H9 (cell line): ENCODE results near the gene IRF2BP1. TPM values are rescaled to one million over a fixed set of nuclear protein-coding genes. Genes with fewer than 3 reads are reported as not detected.

Experiments used
- DNase-seq: peaks from one replicate; pipeline ENCODE4 v3.0.0-alpha.2; 2017
- H2AFZ ChIP-seq: one replicate; pipeline ENCODE4 v1.6.1; 2013; ENCODE audit warnings: mild to moderate bottlenecking, low read length, control low read depth, moderate library complexity
- H2AK5ac ChIP-seq: 2 replicates; pipeline ENCODE4 v1.6.1; 2013; ENCODE audit warnings: low read length, control low read depth, mixed read lengths; ENCODE audit not compliant: insufficient read length
- H2BK120ac ChIP-seq: one replicate; pipeline ENCODE4 v1.6.1; 2013; ENCODE audit warnings: low read depth, mild to moderate bottlenecking, low read length, control low read depth, inconsistent platforms; ENCODE audit not compliant: poor library complexity, severe bottlenecking
- H2BK12ac ChIP-seq: 2 replicates; pipeline ENCODE4 v1.6.1; 2013; ENCODE audit warnings: low read length, control low read depth, mixed read lengths, low read depth; ENCODE audit not compliant: insufficient read length
- H2BK15ac ChIP-seq: 2 replicates; pipeline ENCODE4 v1.6.1; 2013; ENCODE audit warnings: low read depth, low read length, control low read depth
- H2BK20ac ChIP-seq: one replicate; pipeline ENCODE4 v1.6.1; 2013; ENCODE audit warnings: low read depth, mild to moderate bottlenecking, low read length, control low read depth, inconsistent platforms; ENCODE audit not compliant: poor library complexity, severe bottlenecking
- H2BK5ac ChIP-seq: 2 replicates; pipeline ENCODE4 v1.6.1; 2013; ENCODE audit warnings: low read length, control low read depth, mixed read lengths; ENCODE audit not compliant: insufficient read length
- H3K14ac ChIP-seq: 2 replicates; pipeline ENCODE4 v1.6.1; 2013; ENCODE audit warnings: low read length, control low read depth; ENCODE audit not compliant: insufficient read depth
- H3K18ac ChIP-seq: 2 replicates; pipeline ENCODE4 v1.6.1; 2013; ENCODE audit warnings: low read depth, mild to moderate bottlenecking, mixed read lengths, low read length, control low read depth; ENCODE audit not compliant: insufficient read length
- H3K23ac ChIP-seq: 2 replicates; pipeline ENCODE4 v1.6.1; 2013; ENCODE audit warnings: low read length, control low read depth, mixed read lengths, low read depth; ENCODE audit not compliant: insufficient read length
- H3K23me2 ChIP-seq: 2 replicates; pipeline ENCODE4 v1.6.1; 2013; ENCODE audit warnings: low read depth, mild to moderate bottlenecking, mixed read lengths, low read length, control low read depth; ENCODE audit not compliant: insufficient read length, poor library complexity, severe bottlenecking
- H3K27ac ChIP-seq: 2 replicates; pipeline ENCODE4 v1.5.1; 2013; ENCODE audit warnings: low read length, control low read depth, mixed read lengths, low read depth; ENCODE audit not compliant: insufficient read length
- H3K27me3 ChIP-seq: 2 replicates; pipeline ENCODE4 v1.6.1; 2013; ENCODE audit warnings: low read length, control low read depth, inconsistent platforms; ENCODE audit not compliant: insufficient read depth
- H3K4ac ChIP-seq: 2 replicates; pipeline ENCODE4 v1.6.1; 2013; ENCODE audit warnings: low read depth, mild to moderate bottlenecking, control low read depth, inconsistent platforms, low read length, moderate library complexity
- H3K4me1 ChIP-seq: 2 replicates; pipeline ENCODE4 v1.6.1; 2013; ENCODE audit warnings: low read length, control low read depth, inconsistent platforms; ENCODE audit not compliant: insufficient read depth
- H3K4me2 ChIP-seq: 2 replicates; pipeline ENCODE4 v1.6.1; 2013; ENCODE audit warnings: low read length, control low read depth, mixed read lengths; ENCODE audit not compliant: insufficient read length, insufficient read depth
- H3K56ac ChIP-seq: 2 replicates; pipeline ENCODE4 v1.6.1; 2013; ENCODE audit warnings: low read depth, mild to moderate bottlenecking, mixed read lengths, low read length, control low read depth; ENCODE audit not compliant: insufficient read length
- H3K79me1 ChIP-seq: 2 replicates; pipeline ENCODE4 v1.6.1; 2013; ENCODE audit warnings: low read depth, mild to moderate bottlenecking, moderate library complexity, low read length, control low read depth, inconsistent platforms; ENCODE audit not compliant: insufficient read depth, poor library complexity, severe bottlenecking
- H3K79me2 ChIP-seq: 2 replicates; pipeline ENCODE4 v1.6.1; 2013; ENCODE audit warnings: low read length, control low read depth, inconsistent platforms; ENCODE audit not compliant: insufficient read depth
- H3K9ac ChIP-seq: 2 replicates; pipeline ENCODE4 v1.6.1; 2013; ENCODE audit warnings: low read length, control low read depth, mixed read lengths; ENCODE audit not compliant: insufficient read length; ENCODE audit errors: extremely low read depth
- H3K9me3 ChIP-seq: one replicate; pipeline ENCODE4 v1.6.1; 2013; ENCODE audit warnings: low read depth, low read length, inconsistent platforms; ENCODE audit not compliant: control insufficient read depth
- H3T11ph ChIP-seq: one replicate; pipeline ENCODE4 v1.6.1; 2013; ENCODE audit warnings: mild to moderate bottlenecking, low read length, control low read depth, inconsistent platforms
- H4K20me1 ChIP-seq: one replicate; pipeline ENCODE4 v1.6.1; 2013; ENCODE audit not compliant: control insufficient read depth, insufficient read length, insufficient read depth
- H4K5ac ChIP-seq: 2 replicates; pipeline ENCODE4 v1.6.1; 2013; ENCODE audit warnings: low read depth, mild to moderate bottlenecking, mixed read lengths, low read length, control low read depth; ENCODE audit not compliant: insufficient read length
- H4K8ac ChIP-seq: replicated peaks from 2 replicates; pipeline ENCODE4 v1.6.1; 2013; ENCODE audit warnings: low read length, control low read depth, mixed read lengths, low read depth; ENCODE audit not compliant: insufficient read length
- H4K91ac ChIP-seq: 2 replicates; pipeline ENCODE4 v1.6.1; 2013; ENCODE audit warnings: low read depth, mild to moderate bottlenecking, moderate library complexity, mixed read lengths, low read length, control low read depth; ENCODE audit not compliant: insufficient read length
- H3K27ac Mint-ChIP-seq, 3 experiments: 2 replicates in 2 of 3; 3 replicates in 1 of 3; pipeline ENCODE4 v1.8.0; 2020 to 2021; ENCODE audit warnings: mixed read lengths in 3 of 3, mild to moderate bottlenecking in 1 of 3, moderate library complexity in 1 of 3
- H3K27me3 Mint-ChIP-seq: 2 replicates; pipeline ENCODE4 v1.8.0; 2021; ENCODE audit warnings: low read depth, mild to moderate bottlenecking, moderate library complexity, mixed read lengths
- H3K36me3 Mint-ChIP-seq, 3 experiments: 2 replicates in 2 of 3; 3 replicates in 1 of 3; pipeline ENCODE4 v1.8.0; 2020 to 2021; ENCODE audit warnings: low read depth in 3 of 3, mixed read lengths in 3 of 3; ENCODE audit not compliant: insufficient read depth in 1 of 3
- H3K4me1 Mint-ChIP-seq, 2 experiments: 2 replicates each; pipeline ENCODE4 v1.8.0; 2020; ENCODE audit warnings: mixed read lengths in 2 of 2
- H3K4me3 Mint-ChIP-seq, 2 experiments: 2 replicates in 1 of 2; 3 replicates in 1 of 2; pipeline ENCODE4 v1.8.0; 2020 to 2021; ENCODE audit warnings: mild to moderate bottlenecking in 2 of 2, mixed read lengths in 2 of 2, moderate library complexity in 1 of 2
- H3K9me3 Mint-ChIP-seq, 2 experiments: 2 replicates in 1 of 2; 3 replicates in 1 of 2; pipeline ENCODE4 v1.8.0; 2020; ENCODE audit warnings: mild to moderate bottlenecking in 2 of 2, mixed read lengths in 2 of 2, moderate library complexity in 1 of 2
- CTCF ChIP-seq: fragments of 200-600 bp; sonication (generic); conservative IDR thresholded peaks from 3 replicates; pipeline ENCODE4 v1.8.0; 2021; ENCODE audit warnings: antibody characterized with exemption, mild to moderate bottlenecking
- WGBS: extraction: QIAGEN DNeasy Blood & Tissue Kit; methylation state at CpG from one replicate; pipeline ENCODE4 v1.1.7; 2013; ENCODE audit warnings: missing lambda C conversion rate, low lambda C conversion rate, mixed read lengths; ENCODE audit not compliant: insufficient read length; ENCODE audit errors: extremely low coverage; 5-methylcytosine and 5-hydroxymethylcytosine counted together
- long read RNA-seq: library from polyadenylated mRNA; unstranded; transcript quantifications from one replicate; pipeline ENCODE4 v2.0.0, GENCODE V29; 2020
- total RNA-seq: library from RNA; stranded (reverse); gene quantifications from 2 replicates; pipeline ENCODE4 v1.2.1, GENCODE V29; 2021

IRF2BP1 gene
- total RNA-seq = 28.2 and 29.3 TPM in 2 replicates
- long read RNA-seq, transcript IRF2BP1-201 (1 exons, 2,564 nt) = major isoform, 5 of 5 reads
- long read RNA-seq, partial matches to known transcripts = 0 of 5 reads
- long read RNA-seq, other reads (novel, unspliced or antisense) = 0 of 5 reads

- TF ChIP-seq CTCF = no peak
- peaks cover 4% of the 10 kb centered on the region; the same call in 1 of the 2 replicates for H3K27me3 Mint-ChIP-seq
- no peaks in the 10 kb centered on the region for H3K79me2 ChIP-seq
- H2BK5ac ChIP-seq = no peak within 1 kb of the TSS
- H4K91ac ChIP-seq = no peak within 1 kb of the TSS
- H3K27ac Mint-ChIP-seq = peak within 1 kb of the TSS; percentile 98 to 99 (median 98)
- H3K27ac ChIP-seq = no peak within 1 kb of the TSS
- H3K56ac ChIP-seq = no peak within 1 kb of the TSS
- H3T11ph ChIP-seq = no peak within 1 kb of the TSS
- H4K20me1 ChIP-seq = no peaks in the 10 kb centered on the region
- H3K18ac ChIP-seq = peak within 1 kb of the TSS; percentile 83
- no peak within 1 kb of the TSS for H2AFZ ChIP-seq
- peaks cover 23 to 33% of the 10 kb centered on the region in 2 experiments for H3K4me1 Mint-ChIP-seq
- DNase-seq = peak; percentile 91
- H4K8ac ChIP-seq = no peak within 1 kb of the TSS
- H2BK120ac ChIP-seq = no peak within 1 kb of the TSS
- H3K36me3 Mint-ChIP-seq = peaks cover 4 to 7% (median 5%) of the 10 kb centered on the region in 3 experiments; a peak in 4 of 7 replicates
- no peaks in the 10 kb centered on the region for H3K9me3 Mint-ChIP-seq
- WGBS = no CpG with 5 or more reads among the region's 107 CpGs
- H2BK20ac ChIP-seq = no peak within 1 kb of the TSS
- peak within 1 kb of the TSS; percentile 76 for H3K4me2 ChIP-seq
- no peaks in the 10 kb centered on the region for H3K79me1 ChIP-seq
- H3K4ac ChIP-seq = no peak within 1 kb of the TSS
- H2BK15ac ChIP-seq = no peak within 1 kb of the TSS
- H3K4me3 Mint-ChIP-seq = peak within 1 kb of the TSS; percentile 87 to 94
- peak within 1 kb of the TSS; percentile 77 for H3K9ac ChIP-seq
- no peak within 1 kb of the TSS for H4K5ac ChIP-seq
- H2BK12ac ChIP-seq = no peak within 1 kb of the TSS
- H3K14ac ChIP-seq = peak within 1 kb of the TSS; percentile 89
- no peaks in the 10 kb centered on the region for H3K27me3 ChIP-seq
- H3K23ac ChIP-seq = no peak within 1 kb of the TSS
- no peaks in the 10 kb centered on the region for H3K9me3 ChIP-seq
- H2AK5ac ChIP-seq = no peak within 1 kb of the TSS
- H3K4me1 ChIP-seq = peaks cover 2% of the 10 kb centered on the region; the same call in 1 of the 2 replicates
- peaks cover 19% of the 10 kb centered on the region for H3K23me2 ChIP-seq
Measured at GRCh38 chr19:45885556-45886426, at the start of gene IRF2BP1. IRF2BP1 (minus strand) TSS chr19:45886141; CDS start chr19:45885774, 367 bp downstream.
